Measurements from ENCODE around the gene LCNL1.

- TF ChIP-seq CTCF (IDR thresholded peaks at IDR 0.05) (no peak), POLR2A (IDR thresholded peaks at IDR 0.05) (no peak)
Measured at GRCh38 chr9:136949239-136949816, 33.5 kb upstream of the LCNL1 start.
